Loucy (cell line): ENCODE measurements around the gene EML3.

ENCODE experiments used
- H2AFZ ChIP-seq: fragments of 200-600 bp; sonication (generic); 2 replicates; pipeline ENCODE4 v1.6.0; 2016; ENCODE audit warnings: antibody characterized with exemption, mild to moderate bottlenecking, low read length, moderate library complexity
- H3F3A ChIP-seq: fragments of 200-600 bp; 2 replicates; pipeline ENCODE4 v1.6.0; 2016; ENCODE audit warnings: antibody characterized with exemption, low read depth, mild to moderate bottlenecking
- H3K27me3 ChIP-seq: fragments of 200-600 bp; sonication (generic); 2 replicates; pipeline ENCODE4 v1.6.1; 2014; ENCODE audit warnings: low read length, mild to moderate bottlenecking; ENCODE audit not compliant: insufficient read depth, poor library complexity, severe bottlenecking
- H3K36me3 ChIP-seq: fragments of 200-600 bp; sonication (generic); 2 replicates; pipeline ENCODE4 v1.6.1; 2016; ENCODE audit warnings: low read length; ENCODE audit not compliant: insufficient read depth
- H3K4me1 ChIP-seq: fragments of 200-600 bp; sonication (generic); 2 replicates; pipeline ENCODE4 v1.5.1; 2014; ENCODE audit warnings: low read length, mild to moderate bottlenecking; ENCODE audit not compliant: insufficient read depth, poor library complexity, severe bottlenecking
- H3K4me2 ChIP-seq: fragments of 200-600 bp; sonication (generic); 2 replicates; pipeline ENCODE4 v1.6.0; 2014; ENCODE audit warnings: antibody characterized with exemption, low read length, low read depth, mild to moderate bottlenecking; ENCODE audit not compliant: poor library complexity, severe bottlenecking
- H3K4me3 ChIP-seq: fragments of 200-600 bp; sonication (generic); 2 replicates; pipeline ENCODE4 v1.5.1; 2014; ENCODE audit warnings: low read length, mild to moderate bottlenecking, mixed read lengths; ENCODE audit not compliant: poor library complexity, severe bottlenecking
- H3K79me2 ChIP-seq: fragments of 200-600 bp; sonication (generic); 2 replicates; pipeline ENCODE4 v1.6.1; 2014; ENCODE audit warnings: low read length; ENCODE audit not compliant: insufficient read depth
- H3K9ac ChIP-seq: fragments of 200-600 bp; sonication (generic); 2 replicates; pipeline ENCODE4 v1.6.0; 2014; ENCODE audit warnings: mild to moderate bottlenecking, low read depth, low read length, moderate library complexity; ENCODE audit not compliant: poor library complexity, severe bottlenecking
- H3K9me2 ChIP-seq: fragments of 200-600 bp; sonication (generic); replicated peaks from 2 replicates; pipeline ENCODE4 v1.6.1; 2016; ENCODE audit warnings: low read depth, low read length, mixed read lengths
- H3K9me3 ChIP-seq: fragments of 200-600 bp; sonication (generic); 2 replicates; pipeline ENCODE4 v1.6.1; 2014; ENCODE audit warnings: mild to moderate bottlenecking, antibody characterized with exemption, low read length, low read depth; ENCODE audit not compliant: insufficient read depth
- H4K20me1 ChIP-seq: fragments of 200-600 bp; sonication (generic); 2 replicates; pipeline ENCODE4 v1.6.0; 2014; ENCODE audit warnings: antibody characterized with exemption, low read length, mild to moderate bottlenecking; ENCODE audit not compliant: insufficient read depth, poor library complexity, severe bottlenecking
- CTCF ChIP-seq: fragments of 200-600 bp; sonication (generic); conservative IDR thresholded peaks from 2 replicates; pipeline ENCODE4 v1.5.1; 2014; ENCODE audit warnings: mild to moderate bottlenecking, antibody characterized with exemption, low read length
- EZH2phosphoT487 ChIP-seq: fragments of 200-600 bp; IDR thresholded peaks from 2 replicates; pipeline ENCODE4 v1.6.1; 2018; ENCODE audit warnings: antibody characterized with exemption, mild to moderate bottlenecking, moderate library complexity, borderline replicate concordance

EML3 gene

GRCh38 chr11:62603072-62603408 lies 9.5 kb downstream of the EML3 start:
- Histone ChIP-seq H2AFZ (no peak overlapping the region), H3K9me2 (no peaks in the 10 kb centered on the region), H3K9me3 (no peaks in the 10 kb centered on the region), H3K4me1 (peaks cover 29% of the 10 kb centered on the region), H3K27me3 (peaks cover 8% of the 10 kb centered on the region), H3K9ac (no peak overlapping the region), H3K4me3 (no peak overlapping the region), H3K79me2 (peaks cover 33% of the 10 kb centered on the region), H3K36me3 (peaks cover 4% of the 10 kb centered on the region; the same call in 1 of the 2 replicates), H4K20me1 (peaks cover 18% of the 10 kb centered on the region), H3F3A (no peaks in the 10 kb centered on the region), H3K4me2 (no peak overlapping the region)
- TF ChIP-seq EZH2phosphoT487: no peak
- TF ChIP-seq CTCF: no peak

DNA sequence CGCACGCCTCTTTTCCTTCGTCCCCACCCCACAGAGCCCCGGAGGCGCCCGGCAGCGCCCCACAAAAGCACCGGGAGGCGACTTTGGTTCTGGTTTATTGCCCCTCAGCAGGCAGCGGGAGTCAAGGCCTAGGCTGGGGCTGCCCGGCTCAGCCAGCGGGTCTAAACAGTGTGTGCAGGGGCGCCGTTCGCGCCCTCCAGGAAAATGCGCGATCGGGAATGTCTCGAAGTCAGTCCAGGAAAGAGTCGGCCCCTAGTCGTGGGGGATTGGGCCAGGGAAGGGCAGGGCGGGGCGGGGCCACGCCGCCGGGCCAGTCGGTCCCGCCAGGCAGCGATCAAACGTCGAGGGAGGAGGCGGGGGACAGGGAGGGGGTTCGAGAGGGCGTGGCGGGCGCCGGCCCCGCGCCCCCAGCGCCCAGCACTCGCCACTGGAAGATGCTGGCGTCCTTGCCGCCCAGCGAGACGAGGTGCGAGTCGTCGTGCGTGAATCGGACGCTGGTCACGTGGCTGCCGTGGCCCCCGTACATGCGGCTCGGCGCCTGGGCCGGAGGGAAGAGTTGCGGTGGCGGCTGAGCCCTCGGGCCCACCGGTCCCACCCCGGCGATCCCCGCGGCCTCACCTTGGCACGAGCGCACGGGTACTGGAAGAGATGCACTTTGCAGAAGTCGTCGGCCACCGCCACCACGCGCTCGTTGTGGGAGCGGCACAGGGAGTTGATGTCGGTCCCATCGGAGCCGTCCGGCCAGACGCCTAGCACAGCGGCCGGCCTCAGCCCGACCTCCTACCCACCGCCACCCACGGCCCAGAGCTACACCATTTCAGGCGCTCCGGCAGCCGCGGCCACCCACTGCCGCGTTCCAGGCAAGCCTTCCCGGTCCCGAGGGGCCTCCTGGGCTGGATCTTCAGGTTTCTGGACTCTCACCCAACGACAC lies 10.2 kb downstream of the EML3 start:
- Histone ChIP-seq H3K9ac (no peak overlapping the region), H3K4me2 (peak overlapping the region; percentile 5), H3K27me3 (peaks cover 8% of the 10 kb centered on the region)

DNA sequence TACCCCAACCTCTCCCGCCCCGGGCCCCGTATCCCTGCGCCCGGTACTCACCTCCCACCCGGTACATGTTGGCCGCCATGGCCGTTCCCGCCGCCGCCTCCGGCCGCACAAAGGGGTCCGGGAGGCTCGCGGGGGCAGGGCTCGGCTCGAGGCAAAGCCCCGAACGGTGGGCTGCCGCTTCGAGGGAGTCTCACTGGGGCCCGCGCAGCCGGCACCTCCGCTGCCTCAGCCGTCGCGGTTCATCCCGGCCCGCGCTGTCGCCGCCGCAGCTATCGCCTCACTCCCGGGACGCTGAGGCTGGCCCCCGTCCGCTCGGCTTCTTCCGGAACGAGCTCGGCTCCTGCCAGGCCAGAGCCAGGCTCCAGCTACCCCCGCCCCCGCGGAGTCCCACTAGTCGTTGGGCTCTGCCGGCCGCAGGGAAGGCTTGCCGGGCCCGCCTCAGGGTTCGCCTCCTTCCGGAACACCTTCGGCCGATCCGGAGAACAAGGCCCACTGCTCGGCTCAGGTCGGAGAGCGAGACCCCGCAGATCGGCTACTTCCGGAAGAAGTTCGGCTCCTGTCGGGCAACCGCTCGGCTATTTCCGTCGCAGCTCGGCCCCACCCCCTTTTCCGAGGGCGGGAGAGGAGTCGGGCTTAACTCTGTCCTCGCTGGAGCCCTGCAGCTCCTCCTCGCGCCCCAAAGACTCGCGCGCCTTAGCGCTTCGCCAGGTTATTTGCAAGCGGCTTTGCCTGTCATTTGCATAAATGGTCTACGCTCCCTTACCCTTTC lies 11.0 kb downstream of the EML3 start, which contains the start of gene MTA2:
TSS of gene MTA2 (minus strand) at position 494 of the 769 bp plus-strand sequence. CDS start at position 79, 415 bp downstream.
- peaks cover 29% of the 10 kb centered on the region for H4K20me1 ChIP-seq
- TF ChIP-seq CTCF (no peak), EZH2phosphoT487 (no peak)
- H3F3A ChIP-seq: no peaks in the 10 kb centered on the region
- peak within 1 kb of the TSS; percentile 100 for H3K9ac ChIP-seq
- peaks cover 46% of the 10 kb centered on the region for H3K79me2 ChIP-seq
- peak within 1 kb of the TSS; percentile 95 for H3K4me3 ChIP-seq
- peaks cover 21% of the 10 kb centered on the region for H3K4me1 ChIP-seq
- peak within 1 kb of the TSS; percentile 67; the same call in 1 of the 2 replicates for H2AFZ ChIP-seq
- H3K9me2 ChIP-seq: no peaks in the 10 kb centered on the region
- peak within 1 kb of the TSS; percentile 95 for H3K4me2 ChIP-seq
- peaks cover 16% of the 10 kb centered on the region; the same call in 1 of the 2 replicates for H3K36me3 ChIP-seq
- H3K9me3 ChIP-seq: no peaks in the 10 kb centered on the region
- peaks cover 8% of the 10 kb centered on the region for H3K27me3 ChIP-seq

More for the DNA sequence above, 10.2 kb downstream of the EML3 start:
- no peaks in the 10 kb centered on the region for H3K9me2 ChIP-seq
- peaks cover 25% of the 10 kb centered on the region for H4K20me1 ChIP-seq
- peaks cover 23% of the 10 kb centered on the region for H3K4me1 ChIP-seq
- TF ChIP-seq EZH2phosphoT487: no peak
- no peak for TF ChIP-seq CTCF
- H3K79me2 ChIP-seq: peaks cover 39% of the 10 kb centered on the region
- H3K9me3 ChIP-seq: no peaks in the 10 kb centered on the region
- H2AFZ ChIP-seq: no peak overlapping the region
- peak overlapping the region; percentile 95 for H3K4me3 ChIP-seq
- no peaks in the 10 kb centered on the region for H3F3A ChIP-seq
- H3K36me3 ChIP-seq: peaks cover 10% of the 10 kb centered on the region; the same call in 1 of the 2 replicates
